HFFc6 (cell line): Measurements from ENCODE around the gene HMOX1. TPM values are rescaled to one million over a fixed set of nuclear protein-coding genes. Genes with fewer than 3 reads are reported as not detected.

Experiments
- DNase-seq: peaks from one replicate; pipeline ENCODE4 v3.0.0-alpha.2; 2018
- H3K27ac Mint-ChIP-seq: 2 replicates; pipeline ENCODE4 v1.8.0; 2020; ENCODE audit warnings: mild to moderate bottlenecking, mixed read lengths
- H3K27me3 Mint-ChIP-seq: 2 replicates; pipeline ENCODE4 v1.8.0; 2021; ENCODE audit warnings: mild to moderate bottlenecking, moderate library complexity, mixed read lengths; ENCODE audit not compliant: insufficient read depth
- H3K36me3 Mint-ChIP-seq: 2 replicates; pipeline ENCODE4 v1.8.0; 2021; ENCODE audit warnings: low read depth, mixed read lengths
- H3K4me1 Mint-ChIP-seq: 2 replicates; pipeline ENCODE4 v1.8.0; 2020; ENCODE audit warnings: low read depth, mixed read lengths
- H3K4me3 Mint-ChIP-seq: 2 replicates; pipeline ENCODE4 v1.8.0; 2020; ENCODE audit warnings: mild to moderate bottlenecking, moderate library complexity, mixed read lengths
- H3K9me3 Mint-ChIP-seq: 2 replicates; pipeline ENCODE4 v1.8.0; 2020; ENCODE audit warnings: mild to moderate bottlenecking, mixed read lengths
- total RNA-seq, 6 experiments: library from RNA; stranded (reverse); fragmentation: NEBNext Ultra II Directional; extraction: Animal tissue kit (Norgen Biotek cat#: 25700); gene quantifications; 2 replicates in 1 of 6; 3 replicates in 5 of 6; pipeline ENCODE4 v1.2.3, GENCODE V29; 2021
- TF ChIP-seq, protein P1 (sequence below): fragments of 200-600 bp; sonication (generic); IDR thresholded peaks from 2 replicates; pipeline ENCODE4 v1.5.0; 2021; ENCODE audit warnings: antibody characterized with exemption, mild to moderate bottlenecking

HMOX1 gene
- total RNA-seq, 6 experiments from 2014 or later: 51.2 to 117 (median 56.2) TPM

DNA sequence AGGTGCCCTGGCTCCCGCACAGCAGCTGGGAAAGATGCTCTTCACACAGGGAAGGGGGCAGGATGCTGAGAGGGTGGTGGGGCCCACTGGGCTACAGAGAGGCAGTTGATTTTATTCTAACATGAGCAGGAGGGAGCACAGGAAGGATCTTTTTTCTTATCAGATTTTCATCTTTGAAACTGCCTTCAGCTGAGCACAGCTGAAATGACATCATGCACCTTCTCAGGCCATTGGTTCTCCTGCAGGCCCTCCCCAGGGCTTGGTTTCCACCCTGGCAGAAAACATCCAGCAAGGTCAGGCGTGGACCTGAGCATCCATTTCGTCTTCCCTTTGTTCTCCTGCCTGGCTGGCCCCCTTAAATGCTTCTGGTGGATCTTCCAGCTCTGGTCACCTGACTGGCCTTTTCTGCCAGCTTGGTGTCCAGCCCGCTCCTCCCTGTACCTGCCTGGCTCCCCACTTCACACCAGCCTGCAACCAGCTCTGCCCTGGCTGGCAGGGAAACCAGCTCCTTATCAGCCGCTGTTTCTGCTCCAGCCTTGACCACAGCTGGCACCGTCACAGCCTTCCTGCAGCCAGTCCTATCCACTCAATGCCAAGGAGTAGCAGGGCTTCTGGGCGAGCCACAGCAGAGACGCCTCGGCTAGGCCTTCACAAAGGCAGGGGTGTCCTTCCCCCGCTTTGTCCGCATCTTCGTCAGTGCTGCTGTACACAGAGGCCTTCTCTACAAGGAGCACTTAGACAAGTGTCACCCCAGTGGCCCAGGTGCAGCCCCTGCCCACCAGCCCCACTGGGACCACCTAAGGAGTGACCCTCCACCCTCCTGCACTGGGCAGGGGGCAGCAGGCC, 44.7 kb upstream of the HMOX1 start:
- Mint-ChIP-seq H3K27ac (peak overlapping the region; percentile 17; the same call in 1 of the 2 replicates), H3K27me3 (peaks cover 5% of the 10 kb centered on the region), H3K4me1 (peaks cover 9% of the 10 kb centered on the region), H3K9me3 (no peaks in the 10 kb centered on the region), H3K36me3 (peaks cover 18% of the 10 kb centered on the region), H3K4me3 (no peak overlapping the region)
- no peak for DNase-seq
- TF ChIP-seq, protein P1, sequence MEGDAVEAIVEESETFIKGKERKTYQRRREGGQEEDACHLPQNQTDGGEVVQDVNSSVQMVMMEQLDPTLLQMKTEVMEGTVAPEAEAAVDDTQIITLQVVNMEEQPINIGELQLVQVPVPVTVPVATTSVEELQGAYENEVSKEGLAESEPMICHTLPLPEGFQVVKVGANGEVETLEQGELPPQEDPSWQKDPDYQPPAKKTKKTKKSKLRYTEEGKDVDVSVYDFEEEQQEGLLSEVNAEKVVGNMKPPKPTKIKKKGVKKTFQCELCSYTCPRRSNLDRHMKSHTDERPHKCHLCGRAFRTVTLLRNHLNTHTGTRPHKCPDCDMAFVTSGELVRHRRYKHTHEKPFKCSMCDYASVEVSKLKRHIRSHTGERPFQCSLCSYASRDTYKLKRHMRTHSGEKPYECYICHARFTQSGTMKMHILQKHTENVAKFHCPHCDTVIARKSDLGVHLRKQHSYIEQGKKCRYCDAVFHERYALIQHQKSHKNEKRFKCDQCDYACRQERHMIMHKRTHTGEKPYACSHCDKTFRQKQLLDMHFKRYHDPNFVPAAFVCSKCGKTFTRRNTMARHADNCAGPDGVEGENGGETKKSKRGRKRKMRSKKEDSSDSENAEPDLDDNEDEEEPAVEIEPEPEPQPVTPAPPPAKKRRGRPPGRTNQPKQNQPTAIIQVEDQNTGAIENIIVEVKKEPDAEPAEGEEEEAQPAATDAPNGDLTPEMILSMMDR: no peak

DNA sequence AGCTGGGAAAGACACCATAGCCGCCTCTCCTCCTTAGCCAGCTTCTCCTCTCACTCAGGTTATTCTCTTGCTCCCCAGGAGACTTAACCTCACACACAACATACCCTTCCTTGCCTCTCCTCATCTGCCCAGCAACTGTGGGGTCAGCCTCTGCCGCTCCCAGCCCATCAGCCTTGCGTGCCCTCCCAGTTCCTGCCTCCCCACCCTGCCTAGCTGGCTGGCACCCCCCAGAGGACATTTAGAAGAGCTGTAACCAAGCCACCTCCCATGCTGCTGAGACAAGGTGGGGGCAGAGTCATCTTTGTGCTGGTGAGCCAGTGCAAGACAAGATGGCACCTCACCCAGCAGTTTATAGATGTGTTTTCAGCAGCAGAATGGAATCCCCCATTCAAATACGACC, 43.0 kb upstream of the HMOX1 start:
- DNase-seq: no peak
- Mint-ChIP-seq H3K4me3 (no peak overlapping the region), H3K4me1 (peaks cover 9% of the 10 kb centered on the region), H3K27ac (no peak overlapping the region), H3K36me3 (peaks cover 18% of the 10 kb centered on the region), H3K9me3 (no peaks in the 10 kb centered on the region), H3K27me3 (peaks cover 5% of the 10 kb centered on the region)
- TF ChIP-seq, protein P1: peak; percentile 11; the same call in 1 of the 2 replicates

DNA sequence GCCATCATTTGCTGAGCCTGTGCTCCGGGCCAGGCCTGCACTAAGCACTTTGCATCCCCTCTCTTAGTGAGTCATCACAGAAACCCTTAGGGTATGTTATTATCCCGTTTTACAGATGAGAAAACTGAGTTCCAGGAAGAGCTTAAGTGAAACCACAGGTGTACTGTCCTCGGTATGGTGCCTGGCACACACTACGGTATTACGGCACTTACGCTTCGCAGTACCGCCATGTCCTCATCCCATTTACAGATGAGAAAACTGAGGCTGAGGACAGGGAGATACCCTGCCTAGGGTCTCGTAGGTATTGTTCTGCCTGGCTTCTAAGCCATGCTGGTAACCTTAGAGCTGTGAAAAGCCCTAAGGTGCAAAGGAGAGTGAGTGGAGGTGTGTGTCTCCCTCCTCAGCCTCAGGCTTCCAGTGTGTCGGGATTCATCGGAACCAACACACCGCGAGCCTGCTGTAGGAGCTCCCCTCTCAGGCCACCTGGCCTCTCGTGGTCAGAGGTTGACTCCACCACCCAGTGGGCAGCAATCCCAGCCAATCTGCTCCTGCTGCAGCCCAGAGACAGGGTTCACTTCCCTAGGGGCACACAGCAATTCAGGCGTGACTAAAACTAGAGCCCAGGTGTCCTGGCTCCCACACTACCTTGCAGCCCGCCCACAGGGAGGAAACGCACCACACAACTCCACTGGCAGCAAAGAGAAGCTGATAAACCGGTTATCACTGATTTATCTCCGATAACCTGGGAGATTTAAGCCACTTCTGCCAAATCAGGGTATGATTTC, 39.6 kb upstream of the HMOX1 start:
- DNase-seq: no peak
- no peak overlapping the region for H3K27ac Mint-ChIP-seq
- H3K9me3 Mint-ChIP-seq: no peaks in the 10 kb centered on the region
- no peak overlapping the region for H3K4me3 Mint-ChIP-seq
- H3K4me1 Mint-ChIP-seq: no peaks in the 10 kb centered on the region; the same call in 1 of the 2 replicates
- peaks cover 12% of the 10 kb centered on the region for H3K36me3 Mint-ChIP-seq
- TF ChIP-seq, protein P1: no peak
- H3K27me3 Mint-ChIP-seq: peaks cover 2% of the 10 kb centered on the region

DNA sequence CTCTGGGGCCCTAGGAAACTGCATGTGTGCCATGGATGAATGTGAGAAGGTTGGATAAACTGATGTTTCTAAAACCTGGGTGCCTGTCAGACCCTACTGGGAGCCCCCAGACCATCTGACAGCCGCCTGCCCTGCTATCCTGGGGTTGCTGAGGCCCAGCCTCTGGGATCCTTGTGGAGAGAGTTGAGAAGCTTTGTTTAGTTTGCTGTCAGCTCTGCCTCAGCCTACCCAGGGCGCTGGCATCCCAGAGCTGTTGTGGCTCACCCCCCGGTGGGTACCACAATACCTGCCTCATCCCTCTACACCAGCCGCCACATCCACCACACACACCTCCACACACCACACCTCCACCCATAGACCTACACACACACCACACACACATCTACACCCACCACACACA, 38.5 kb upstream of the HMOX1 start:
- no peaks in the 10 kb centered on the region for H3K4me1 Mint-ChIP-seq
- peaks cover 12% of the 10 kb centered on the region for H3K36me3 Mint-ChIP-seq
- no peak for DNase-seq
- no peak overlapping the region for H3K4me3 Mint-ChIP-seq
- H3K27me3 Mint-ChIP-seq: peaks cover 2% of the 10 kb centered on the region
- H3K27ac Mint-ChIP-seq: no peak overlapping the region
- TF ChIP-seq, protein P1: no peak
- no peaks in the 10 kb centered on the region for H3K9me3 Mint-ChIP-seq

DNA sequence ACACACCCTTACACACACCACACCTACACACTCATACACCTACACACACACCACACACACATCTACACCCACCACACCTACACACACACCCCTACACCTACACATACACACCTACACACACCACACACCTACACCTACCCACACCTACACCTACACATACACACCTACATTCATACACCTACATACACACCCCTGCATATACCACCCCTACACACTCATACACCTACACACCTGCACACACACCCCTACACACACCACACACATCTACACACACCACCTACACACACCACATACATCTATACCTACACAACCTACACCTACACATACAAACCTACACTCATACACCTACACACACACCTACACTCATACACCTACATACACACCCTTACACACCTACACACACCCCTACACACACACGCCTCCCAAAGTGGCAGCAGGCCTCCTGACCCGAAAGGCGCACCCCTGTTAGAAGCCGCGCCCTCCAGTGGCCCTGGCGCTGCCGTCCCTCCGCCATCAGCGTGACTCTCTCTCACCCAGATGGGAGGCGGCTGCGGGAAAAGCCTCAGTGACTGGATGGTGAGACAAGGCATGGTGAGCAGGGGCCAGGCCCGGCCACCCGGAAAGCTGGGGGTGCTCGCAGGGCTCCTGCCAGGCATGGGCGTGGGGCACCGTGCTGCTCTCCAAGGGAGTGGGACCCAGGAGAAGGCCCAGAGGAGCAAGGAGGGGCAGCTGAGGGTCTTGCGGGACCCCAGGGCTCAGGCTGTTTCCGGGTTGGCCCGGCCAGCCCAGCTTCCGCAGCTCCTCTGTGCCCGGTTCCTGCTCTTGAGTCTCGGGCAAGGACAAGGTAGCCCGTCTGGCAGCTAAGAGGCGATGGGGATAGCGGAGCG, 37.0 kb upstream of the HMOX1 start:
- Mint-ChIP-seq H3K27me3 (peaks cover 2% of the 10 kb centered on the region), H3K36me3 (peaks cover 12% of the 10 kb centered on the region), H3K27ac (no peak overlapping the region), H3K4me1 (no peaks in the 10 kb centered on the region), H3K9me3 (no peaks in the 10 kb centered on the region), H3K4me3 (no peak overlapping the region)
- TF ChIP-seq, protein P1: no peak
- DNase-seq: no peak
